B cell (primary cell): ENCODE data around the gene HMGA1. TPM values are rescaled to one million over a fixed set of nuclear protein-coding genes. Genes with fewer than 3 reads are reported as not detected.

ENCODE experiments used
- ATAC-seq: fragments of 200-7000 bp; cut with Tn5 transposase; one replicate; pipeline ENCODE4 v1.10.0; 2021; ENCODE audit warnings: low read depth, mild to moderate bottlenecking, moderate number of reproducible peaks, moderate library complexity
- CTCF ChIA-PET: fragments of 350-600 bp; sonication (Branson Sonifier 250); formaldehyde crosslinking; loops from one replicate; lab custom pipeline; 2021; ENCODE audit warnings: antibody characterized with exemption, inconsistent platforms; lab: Charles Lee
- POLR2A ChIA-PET: fragments of 350-600 bp; sonication (Branson Sonifier 250); formaldehyde crosslinking; loops from one replicate; lab custom pipeline; 2021; ENCODE audit warnings: antibody characterized with exemption; lab: Charles Lee
- DNase-seq: peaks from one replicate; pipeline ENCODE4 v3.0.0; 2013
- H2AFZ ChIP-seq: 2 replicates; pipeline ENCODE4 v1.6.1; 2012; ENCODE audit warnings: mild to moderate bottlenecking, low read depth, low read length; ENCODE audit not compliant: insufficient read depth, poor library complexity, severe bottlenecking
- H3K27ac ChIP-seq, 2 donors: 1 replicate in 1 of 2; 2 replicates in 1 of 2; pipeline ENCODE4 v1.5.1; 2012 to 2013; ENCODE audit warnings: low read length in 2 of 2, mild to moderate bottlenecking in 2 of 2, moderate library complexity in 1 of 2
- H3K27me3 ChIP-seq, 4 experiments: fragments of 200-600 bp in 1 of 4; sonication (generic) in 1 of 4; replicated peaks in 1 of 4; 1 replicate in 2 of 4; 2 replicates in 2 of 4; pipeline versions ENCODE4 v1.6.1 to v1.7.0; 2013 to 2016; ENCODE audit warnings: low read length in 3 of 4, mild to moderate bottlenecking in 2 of 4, mixed read lengths in 1 of 4, moderate library complexity in 1 of 4; ENCODE audit not compliant: insufficient read depth in 4 of 4, control insufficient read depth in 3 of 4; ENCODE audit errors: control extremely low read depth in 1 of 4
- H3K36me3 ChIP-seq, 2 experiments: replicated peaks in 1 of 2; 1 replicate in 1 of 2; 2 replicates in 1 of 2; pipeline versions ENCODE4 v1.6.1 to v1.7.1; 2013; ENCODE audit warnings: low read length in 1 of 2; ENCODE audit not compliant: insufficient read depth in 2 of 2, control insufficient read depth in 1 of 2; ENCODE audit errors: control extremely low read depth in 1 of 2, extremely low read depth in 1 of 2
- H3K4me1 ChIP-seq, 2 donors: fragments of 200-600 bp in 1 of 2; sonication (generic) in 1 of 2; 1 replicate in 1 of 2; 2 replicates in 1 of 2; pipeline versions ENCODE4 v1.5.1 to v1.6.1; 2013 to 2017; ENCODE audit warnings: low read length in 2 of 2; ENCODE audit not compliant: control insufficient read depth in 2 of 2, insufficient read depth in 2 of 2
- H3K4me2 ChIP-seq: replicated peaks from 2 replicates; pipeline ENCODE3; 2012; ENCODE audit warnings: mild to moderate bottlenecking, low read depth, low read length; ENCODE audit not compliant: poor library complexity, severe bottlenecking
- H3K4me3 ChIP-seq, 5 experiments: fragments of 200-600 bp in 1 of 5; sonication (generic) in 1 of 5; 1 replicate in 3 of 5; 2 replicates in 2 of 5; pipeline versions ENCODE4 v1.5.1 to v1.7.0; 2011 to 2016; ENCODE audit warnings: low read length in 4 of 5, mild to moderate bottlenecking in 4 of 5, low read depth in 2 of 5, control low read depth in 1 of 5, moderate library complexity in 1 of 5; ENCODE audit not compliant: insufficient read depth in 1 of 5; ENCODE audit errors: control extremely low read depth in 1 of 5, extremely low read depth in 1 of 5
- H3K79me2 ChIP-seq: fragments of 200-600 bp; sonication (generic); one replicate; pipeline ENCODE4 v1.6.0; 2016; ENCODE audit warnings: low read length; ENCODE audit not compliant: control insufficient read depth, insufficient read depth
- H3K9ac ChIP-seq: fragments of 200-600 bp; sonication (generic); 2 replicates; pipeline ENCODE4 v1.6.1; 2017; ENCODE audit warnings: mild to moderate bottlenecking, low read length, moderate library complexity
- H3K9me3 ChIP-seq, 3 donors: one replicate each; pipeline versions ENCODE4 v1.6.1 to v1.7.1; 2013; ENCODE audit warnings: low read length in 2 of 3; ENCODE audit not compliant: control insufficient read depth in 2 of 3, insufficient read depth in 1 of 3; ENCODE audit errors: control extremely low read depth in 1 of 3
- H4K20me1 ChIP-seq: 2 replicates; pipeline ENCODE4 v1.6.0; 2012; ENCODE audit warnings: mild to moderate bottlenecking, low read length; ENCODE audit not compliant: insufficient read depth, control insufficient read depth, poor library complexity, severe bottlenecking
- H3K27ac Mint-ChIP-seq: one replicate; pipeline ENCODE4 v1.8.0; 2021; ENCODE audit warnings: mixed read lengths
- H3K27me3 Mint-ChIP-seq: one replicate; pipeline ENCODE4 v1.8.0; 2021; ENCODE audit warnings: mixed read lengths
- H3K4me1 Mint-ChIP-seq: one replicate; pipeline ENCODE4 v1.8.0; 2021; ENCODE audit warnings: mixed read lengths
- H3K4me3 Mint-ChIP-seq: one replicate; pipeline ENCODE4 v1.8.0; 2021; ENCODE audit warnings: mixed read lengths
- H3K9me3 Mint-ChIP-seq: one replicate; pipeline ENCODE4 v1.8.0; 2022; ENCODE audit warnings: mixed read lengths; ENCODE audit not compliant: insufficient read depth
- CTCF ChIP-seq: fragments of 200-600 bp; IDR thresholded peaks from one replicate; pipeline ENCODE4 v1.8.0; 2022; ENCODE audit warnings: antibody characterized with exemption, mild to moderate bottlenecking
- EZH2 ChIP-seq: IDR thresholded peaks from 2 replicates; pipeline ENCODE4 v1.6.1; 2012; ENCODE audit warnings: borderline replicate concordance, low read depth, mild to moderate bottlenecking, moderate library complexity, low read length; ENCODE audit not compliant: insufficient read depth, poor library complexity, severe bottlenecking
- WGBS: methylation state at CpG from one replicate; pipeline ENCODE4 v1.1.5; 2013; ENCODE audit warnings: missing lambda C conversion rate; ENCODE audit not compliant: insufficient coverage; 5-methylcytosine and 5-hydroxymethylcytosine counted together
- intact Hi-C: fragments of 100-400 bp; cut with micrococcal nuclease; formaldehyde crosslinking; loops from one replicate; pipeline ENCODE4 v1.10.0; 2022
- polyA plus RNA-seq: library from polyadenylated mRNA; depleted of rRNA; stranded (reverse); fragments of >200 nt; gene quantifications from 2 replicates; pipeline ENCODE4 v1.2.3, GENCODE V29; 2012
- total RNA-seq, 2 donors: library from RNA; stranded (reverse); fragments of 120-200 nt in 1 of 2; gene quantifications; 1 replicate in 1 of 2; 2 replicates in 1 of 2; pipeline versions ENCODE4 v1.2.3 to v1.2.4, GENCODE V29; 2013 to 2022

HMGA1 gene
- total and polyA plus RNA-seq, 2 donors (not counting 1 experiment from before 2014, with no cell fraction given) = 59.6 to 66.4 TPM

GRCh38 chr6:34196116-34196832 is 40.4 kb upstream of the HMGA1 start:
- Histone ChIP-seq H3K27ac (peak overlapping the region in 1 of 2 donors; percentile 52), H3K79me2 (no peaks in the 10 kb centered on the region), H3K4me3 (peak overlapping the region; percentile 21 to 83 (median 70)), H3K4me1 (peaks cover 7 to 12% of the 10 kb centered on the region in 2 donors), H3K9me3 (no peaks in the 10 kb centered on the region), H2AFZ (peak overlapping the region; percentile 100), H3K27me3 (no peaks in the 10 kb centered on the region), H3K4me2 (peak overlapping the region; percentile 99), H4K20me1 (no peaks in the 10 kb centered on the region), H3K9ac (peak overlapping the region; percentile 82), H3K36me3 (no peaks in the 10 kb centered on the region)
- H3K27ac Mint-ChIP-seq = peak overlapping the region; percentile 77
- peaks cover 12% of the 10 kb centered on the region for H3K4me1 Mint-ChIP-seq
- peak overlapping the region; percentile 86 for H3K4me3 Mint-ChIP-seq
- WGBS = 8% methylated on average over 54 of the region's 54 CpGs
- H3K27me3 Mint-ChIP-seq = no peaks in the 10 kb centered on the region
- intact Hi-C loops = loop anchor here (1.0 to 2.0 kb wide), 7 partner anchors 29 to 413 kb away; partner anchors contain the start of genes NUDT3 and SMIM29
- ChIA-PET POLR2A (interaction anchor here (0.5 to 2.1 kb wide), 6 partner anchors 9 to 1267 kb away, joined by 3 to 12 read pairs (median 6); partner anchors contain the start of genes HMGA1 and SMIM29), CTCF (interaction anchor here (0.6 to 5.7 kb wide), 43 partner anchors 9 to 944 kb away, joined by 3 to 121 read pairs (median 4); partner anchors contain the start of genes HMGA1, NUDT3, RPS10 and SMIM29)
- no peak for TF ChIP-seq EZH2
- peak; percentile 94 for TF ChIP-seq CTCF
- ATAC-seq = peak; percentile 98
- peak; percentile 92 for DNase-seq
- H3K9me3 Mint-ChIP-seq = no peaks in the 10 kb centered on the region
